Mesenteric fat pad (tissue), 1 donor: ENCODE results near the gene SLC39A10. TPM values are rescaled to one million over a fixed set of nuclear protein-coding genes. Genes with fewer than 3 reads are reported as not detected.
"Not testable (repeated sequence)": the region's sequence is repeated elsewhere in the genome, so short reads cannot be mapped to it uniquely, and the experiment has no call there.

Experiments
- DNase-seq: peaks from one replicate; pipeline ENCODE4 v3.0.0-alpha.2; 2020; ENCODE audit warnings: low spot score
- total RNA-seq: library from RNA; stranded (reverse); fragmentation: NEBNext Ultra II Directional; extraction: Animal tissue kit (Norgen Biotek cat#: 25700); gene quantifications from one replicate; pipeline ENCODE4 v1.2.1, GENCODE V29; 2021
- donor health status: DM: yes; HTN: yes; CAD: no.

SLC39A10 gene
- total RNA-seq, 1 donor from 2014 or later, result 13.2 TPM

DNA sequence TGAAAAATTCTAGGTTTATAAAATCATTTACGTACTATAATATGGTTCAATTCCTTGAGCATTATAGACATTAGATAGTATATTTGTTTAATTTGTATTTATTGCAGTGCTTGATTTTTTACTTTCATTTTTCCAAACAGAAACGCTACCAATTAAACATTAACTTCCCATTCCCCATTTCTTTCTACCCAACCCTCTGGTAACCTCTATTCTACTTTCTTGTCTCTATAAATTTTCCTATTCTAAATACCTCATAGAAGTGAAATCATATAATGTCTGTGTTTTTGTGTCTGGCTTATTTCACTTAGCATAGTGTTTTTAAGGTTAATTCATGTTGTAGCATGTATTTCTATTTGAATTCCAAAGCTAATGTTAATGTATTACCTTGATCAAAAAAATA lies 11.6 kb upstream of the SLC39A10 start:
- DNase-seq, result no peak

DNA sequence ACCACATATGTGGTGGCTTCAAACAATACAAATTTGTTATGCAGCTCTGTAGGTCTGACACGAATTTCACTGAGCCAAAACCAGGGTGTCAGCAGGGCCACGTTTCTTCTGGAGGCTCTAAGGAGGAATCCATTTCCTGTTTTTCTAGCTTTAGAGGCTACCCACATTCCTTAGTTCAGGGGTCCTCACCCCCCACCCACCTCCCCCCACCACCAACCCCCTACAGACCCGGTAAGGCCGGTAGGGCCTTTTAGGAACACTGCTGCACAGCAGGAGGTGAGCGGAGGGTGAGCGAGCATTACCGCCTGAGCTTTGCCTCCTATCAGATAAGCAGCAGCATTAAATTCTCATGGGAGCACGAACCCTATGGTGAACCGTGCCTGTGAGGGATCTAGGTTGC lies 10.6 kb upstream of the SLC39A10 start:
- DNase-seq, result no peak

DNA sequence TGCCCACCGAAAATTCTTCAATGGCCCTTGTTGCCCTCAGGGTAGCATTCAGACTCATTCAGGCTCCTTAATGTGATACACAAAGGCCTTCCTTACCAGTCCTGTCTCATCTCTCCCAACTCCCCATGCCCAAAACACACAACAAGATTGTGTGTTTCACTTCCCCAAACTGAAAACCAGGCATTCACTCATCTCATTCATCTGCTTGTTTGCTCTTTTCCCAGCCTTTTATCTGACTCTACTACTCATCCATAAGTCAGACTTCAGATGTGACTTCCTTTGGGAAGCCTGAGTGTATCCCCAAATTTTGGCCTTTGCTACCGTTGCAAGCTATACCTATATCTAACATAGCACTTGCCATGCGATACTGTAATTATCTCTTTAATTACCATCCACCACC lies 9.7 kb upstream of the SLC39A10 start:
- DNase-seq, result no peak

DNA sequence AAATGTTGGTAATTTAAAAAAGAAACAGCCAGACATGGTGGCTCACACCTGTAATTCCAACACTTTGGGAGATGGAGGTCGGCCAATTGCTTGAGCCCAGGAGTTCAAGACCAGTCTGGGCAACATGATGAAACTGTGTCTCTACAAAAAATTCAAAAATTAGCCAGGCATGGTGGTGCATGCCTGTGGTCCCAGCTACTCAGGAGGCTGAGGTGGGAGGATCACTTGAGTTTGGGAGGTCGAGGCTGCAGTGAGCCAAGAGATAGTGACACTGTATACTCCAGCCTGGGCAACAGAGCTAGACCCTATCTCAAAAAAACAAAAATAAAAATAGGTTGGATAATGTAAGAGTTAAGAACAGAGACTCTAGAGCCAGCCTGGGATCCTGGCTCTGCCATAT lies 8.7 kb upstream of the SLC39A10 start:
- not testable (repeated sequence) for DNase-seq

DNA sequence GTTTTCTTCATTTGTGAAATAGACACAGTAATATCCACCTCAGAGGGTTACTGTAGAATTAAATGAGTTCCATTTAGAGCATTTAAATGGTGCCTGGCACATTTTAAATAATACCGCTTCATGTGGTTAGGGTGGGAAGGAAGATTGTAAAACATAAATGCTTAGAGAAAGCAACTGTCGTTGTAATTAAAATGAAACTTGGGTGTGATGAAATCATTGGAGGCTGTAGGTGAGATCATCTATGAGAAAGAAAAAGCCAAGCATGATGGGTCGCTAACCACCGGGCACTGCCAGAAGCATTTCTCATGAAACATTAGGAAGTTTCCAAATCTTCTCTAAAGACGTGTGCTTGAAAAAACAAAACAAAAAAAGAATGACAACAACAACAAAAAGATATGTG lies 8.2 kb upstream of the SLC39A10 start:
- DNase-seq, result no peak

DNA sequence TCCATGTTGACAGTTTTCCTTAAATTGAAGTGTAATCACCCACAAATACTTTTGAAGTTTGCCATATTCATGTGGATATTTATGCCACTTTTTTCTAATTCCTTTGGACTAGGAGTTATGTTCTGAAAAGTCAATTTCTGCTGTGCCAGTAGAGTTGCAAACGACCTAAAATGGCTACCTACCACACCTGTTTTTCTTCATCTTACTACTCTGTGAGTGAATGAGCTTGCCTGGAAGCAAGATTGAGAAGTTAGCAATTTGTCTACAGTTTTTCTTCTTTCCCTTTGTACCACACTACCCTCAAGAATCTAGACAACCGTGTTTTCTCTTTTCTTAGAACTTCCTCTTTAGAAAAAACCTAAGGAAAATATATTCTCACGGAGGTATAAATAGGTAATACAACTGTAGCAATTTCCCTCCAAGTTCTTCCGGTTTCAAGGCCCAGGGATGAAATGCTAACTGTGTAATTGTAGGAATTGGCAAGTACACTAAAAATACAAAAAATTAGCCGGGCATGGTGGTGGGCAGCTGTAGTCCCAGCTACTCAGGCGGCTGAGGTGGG lies 7.3 kb upstream of the SLC39A10 start:
- DNase-seq, result no peak

DNA sequence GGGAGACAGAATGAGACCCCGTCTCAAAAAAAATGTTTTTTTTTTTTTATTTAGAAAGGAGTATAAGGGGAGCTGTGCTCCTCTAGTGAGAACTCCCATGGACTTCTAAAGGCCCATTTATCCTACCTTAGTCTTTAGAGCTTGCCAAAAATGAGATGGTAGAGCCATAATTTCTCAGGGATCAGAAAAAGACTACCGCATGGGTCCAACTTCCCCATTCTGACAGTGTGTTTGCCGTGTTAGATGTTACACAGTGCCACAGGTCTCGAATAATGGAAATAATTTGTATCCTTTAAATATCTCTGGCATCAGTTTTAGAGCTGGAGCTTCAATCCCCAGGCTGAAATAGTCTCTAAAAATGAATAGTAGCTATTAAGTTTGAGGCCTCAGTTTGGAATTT lies 6.0 kb upstream of the SLC39A10 start:
- DNase-seq, result no peak

DNA sequence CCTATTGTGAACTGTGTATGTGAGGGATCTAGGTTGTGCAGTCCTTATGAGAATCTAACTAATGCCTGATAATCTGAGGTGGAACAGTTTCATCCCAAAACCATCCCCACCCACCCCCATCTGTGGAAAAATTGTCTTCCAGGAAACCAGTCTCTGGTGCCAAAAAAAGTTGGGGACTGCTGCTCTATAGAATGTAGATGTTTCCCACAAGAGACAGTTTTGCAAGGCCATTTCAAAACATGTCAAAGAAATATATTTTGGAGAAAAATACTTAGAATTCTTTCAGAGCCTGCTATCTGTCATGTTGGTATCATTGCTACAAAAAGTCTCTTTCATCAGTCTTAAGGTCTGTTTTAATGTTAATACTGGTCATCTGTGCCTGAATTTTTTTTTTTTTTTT lies 4.1 kb upstream of the SLC39A10 start:
- DNase-seq, result no peak

DNA sequence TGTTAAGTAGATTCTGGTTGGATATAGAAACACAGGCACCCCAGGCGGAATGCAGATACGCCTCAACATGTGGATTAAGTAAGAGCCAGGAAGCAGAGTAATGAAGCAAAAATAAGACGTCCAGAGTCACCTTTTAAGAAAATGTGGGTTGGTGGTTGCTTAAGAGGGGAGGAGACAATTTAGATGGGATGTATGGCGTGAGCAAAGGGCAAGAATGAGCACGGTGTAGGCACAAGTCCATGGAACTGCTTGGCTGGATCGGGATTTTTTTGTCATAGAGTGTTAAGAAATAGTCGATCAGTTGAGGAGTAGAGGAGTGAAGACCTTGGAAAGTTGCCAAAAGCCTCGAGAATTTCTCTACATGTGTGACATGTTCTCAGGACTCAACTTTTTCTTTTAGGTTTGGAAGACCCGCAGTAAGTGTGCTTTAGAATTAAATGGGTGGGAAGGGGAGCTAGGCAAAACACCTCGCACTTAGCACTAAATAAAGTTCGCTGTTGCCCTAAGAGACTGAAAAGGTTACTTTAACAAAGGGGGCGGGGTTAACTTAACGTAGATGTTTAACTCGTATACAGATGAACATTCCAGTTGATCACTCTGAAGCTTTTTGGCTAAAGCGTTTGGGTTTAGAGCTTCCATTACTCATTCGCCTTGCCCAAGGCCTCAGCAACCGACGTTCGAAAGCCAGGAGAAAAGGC lies 716 bp upstream of the SLC39A10 start:
- no peak for DNase-seq

DNA sequence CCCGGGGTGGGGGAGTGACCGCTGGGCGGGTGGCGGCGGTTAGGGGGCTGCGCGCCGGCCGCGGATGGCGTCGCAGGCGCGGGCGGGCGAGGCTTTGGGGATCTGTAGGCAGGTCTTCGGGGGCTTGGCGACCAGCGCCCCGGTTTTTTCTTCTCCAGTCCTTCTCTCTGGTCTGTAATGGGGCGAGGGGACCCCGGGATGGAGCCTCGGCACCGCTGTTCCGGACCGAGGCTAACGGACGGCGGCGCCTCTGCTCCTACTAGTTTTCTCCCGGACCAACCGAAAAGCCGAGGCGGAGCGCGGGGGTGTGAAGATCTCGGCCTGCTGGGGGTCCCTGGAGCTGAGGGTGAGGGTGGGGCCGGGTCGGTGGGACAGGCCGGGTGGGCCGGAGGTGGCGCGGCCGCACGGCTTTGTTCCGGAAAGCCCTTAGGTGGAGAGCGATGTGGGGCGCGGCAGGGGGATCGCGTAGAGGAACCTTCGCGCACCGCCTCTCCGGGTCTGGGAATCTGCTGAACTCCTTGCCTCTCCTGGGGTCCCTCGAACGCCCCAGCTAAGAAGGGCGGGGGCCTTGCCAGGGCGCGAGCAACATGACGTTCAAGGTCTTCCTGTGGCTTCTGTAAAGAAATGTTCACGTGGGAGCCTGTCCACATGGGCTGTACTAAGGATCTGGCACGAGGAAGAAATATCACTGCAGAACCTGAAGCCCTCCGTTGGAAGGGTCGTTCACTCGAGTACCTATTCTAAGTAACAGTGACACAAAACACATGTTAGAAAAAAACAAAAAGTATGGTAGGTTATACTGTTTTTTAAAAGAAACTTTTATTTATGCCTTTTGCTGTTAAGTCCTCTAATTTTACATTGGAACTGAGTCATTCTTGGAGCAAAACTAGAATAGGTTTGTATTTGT lies 861 bp downstream of the SLC39A10 start:
- no peak for DNase-seq

DNA sequence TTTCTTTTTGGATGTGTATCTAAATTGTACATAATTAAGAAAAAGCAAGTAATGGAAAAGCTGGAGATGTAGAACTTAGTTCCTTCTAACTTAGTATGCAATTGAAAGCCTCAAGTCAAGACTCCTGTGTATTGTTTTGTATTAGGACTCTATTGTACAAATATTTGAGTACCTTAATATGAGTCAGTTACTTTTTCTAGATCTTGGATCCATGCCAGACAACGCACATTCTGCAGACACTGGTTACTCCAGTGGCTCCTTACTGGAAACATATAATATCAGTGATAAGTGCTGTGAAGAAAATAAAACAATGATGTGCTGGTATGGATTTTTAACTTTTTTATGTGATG lies 1.5 kb downstream of the SLC39A10 start:
- no peak for DNase-seq

DNA sequence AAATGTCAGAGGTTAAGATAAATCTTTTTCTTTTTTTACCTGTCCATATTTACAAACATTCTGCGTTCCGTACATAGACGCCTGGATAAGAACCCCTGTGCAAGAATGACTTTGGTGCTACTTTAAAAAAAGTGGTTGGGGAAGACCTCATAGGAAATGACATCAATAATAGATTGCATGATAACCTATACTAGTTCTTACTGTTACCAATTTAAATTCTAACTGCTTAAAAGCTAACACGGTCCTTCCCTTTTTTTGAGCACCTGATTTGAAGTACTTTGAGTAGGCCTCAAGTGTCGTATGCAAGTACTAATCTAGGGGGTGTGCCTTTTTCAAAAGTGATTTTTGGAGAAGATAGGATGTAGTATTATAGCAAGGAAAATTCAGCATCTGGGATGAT lies 2.1 kb downstream of the SLC39A10 start:
- no peak for DNase-seq

DNA sequence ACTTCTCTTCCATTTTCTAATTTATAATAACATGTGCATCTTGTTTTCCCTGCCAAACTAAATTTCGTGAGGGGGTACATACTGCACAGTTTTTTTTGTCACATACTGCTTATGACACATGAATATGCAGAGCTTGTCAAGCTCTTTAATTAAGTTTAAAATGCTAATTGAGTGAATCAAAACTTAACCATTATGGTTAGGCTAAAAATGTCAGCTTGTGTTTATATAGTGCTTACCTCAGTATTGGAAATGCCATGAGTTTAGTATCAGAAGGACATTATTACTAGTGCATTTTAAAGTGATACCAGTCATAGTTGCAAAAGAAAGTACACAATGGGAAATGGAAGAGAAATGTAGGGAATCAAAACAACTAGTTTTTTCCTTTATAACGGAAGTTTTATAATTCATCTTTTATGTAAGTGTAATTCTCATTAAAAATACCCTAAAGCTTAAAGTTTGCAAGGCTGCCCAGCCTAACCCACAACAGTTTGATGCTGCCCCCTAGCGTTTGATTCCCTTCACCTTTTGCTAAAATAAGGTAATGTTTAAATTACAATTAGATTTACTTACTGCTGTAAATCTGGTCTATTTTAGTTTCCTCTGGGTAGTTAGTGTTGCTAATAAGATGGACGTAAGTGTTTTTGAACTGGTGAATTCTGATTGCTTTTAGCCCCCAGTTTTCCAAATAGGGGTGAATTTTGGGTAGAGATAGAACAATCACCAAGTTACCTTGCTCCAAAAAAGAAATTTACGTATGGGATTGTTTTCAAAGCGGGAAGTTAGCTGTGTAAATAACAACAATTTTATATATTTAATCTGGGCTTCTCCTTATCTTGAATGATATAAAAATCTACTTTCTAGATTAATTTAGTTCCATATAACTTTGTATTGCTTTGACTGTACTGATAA lies 3.2 kb downstream of the SLC39A10 start:
- no peak for DNase-seq

DNA sequence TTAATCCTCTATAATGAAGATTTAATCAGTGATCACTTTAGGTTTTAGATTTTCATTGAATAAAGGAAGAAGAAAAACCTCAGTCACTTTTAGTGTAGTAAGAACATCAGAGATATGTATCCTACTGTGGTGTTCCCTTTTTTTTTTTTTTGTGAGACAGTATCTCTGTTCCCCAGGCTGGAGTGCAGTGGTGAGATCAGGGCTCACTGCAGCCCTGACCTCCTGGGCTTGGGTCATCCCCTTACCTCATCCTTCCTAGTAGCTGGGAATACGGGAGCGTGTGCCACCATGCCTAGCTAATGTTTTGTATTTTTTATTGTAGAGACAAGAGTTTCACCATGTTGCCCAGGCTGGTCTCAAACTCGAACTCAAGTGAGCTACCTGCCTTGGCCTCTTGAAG lies 5.1 kb downstream of the SLC39A10 start:
- DNase-seq, result no peak

DNA sequence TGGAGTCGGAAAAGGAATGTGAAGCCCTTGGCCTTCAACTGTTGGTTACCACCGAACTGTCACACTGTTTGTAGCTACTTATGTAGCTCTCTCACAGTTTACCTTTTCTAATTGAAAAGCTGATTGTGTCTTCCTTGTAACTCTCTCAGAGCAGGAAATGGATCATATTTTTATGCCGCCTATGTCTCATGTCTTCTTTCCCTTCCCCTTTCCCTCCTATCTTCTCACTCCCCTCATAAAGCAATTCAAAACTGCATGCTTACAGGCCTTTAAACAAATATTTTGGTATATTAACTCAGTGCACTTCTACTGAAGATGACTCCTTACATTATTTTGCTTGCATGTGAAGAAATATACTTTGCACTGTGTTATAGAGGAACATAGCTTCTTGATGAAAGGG lies 6.0 kb downstream of the SLC39A10 start:
- DNase-seq, result no peak

DNA sequence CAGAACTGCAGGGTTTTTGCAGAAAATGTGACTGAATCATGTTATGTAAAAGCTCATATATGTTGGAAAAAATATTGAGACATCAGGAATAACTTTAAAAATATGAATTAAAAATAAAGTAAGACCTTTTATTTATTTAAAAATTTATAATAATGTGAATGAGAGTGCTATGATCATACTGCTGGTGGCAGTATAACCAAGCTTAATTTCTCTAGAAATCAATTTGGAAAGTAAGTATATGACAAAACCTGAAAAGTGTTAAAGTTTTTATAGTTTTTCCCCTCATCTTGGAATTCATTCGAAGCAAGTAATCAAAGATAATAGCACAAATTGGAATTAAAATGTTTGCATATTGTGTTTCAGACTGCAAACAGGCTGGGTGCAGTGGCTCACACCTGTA lies 7.5 kb downstream of the SLC39A10 start:
- DNase-seq, result no peak

DNA sequence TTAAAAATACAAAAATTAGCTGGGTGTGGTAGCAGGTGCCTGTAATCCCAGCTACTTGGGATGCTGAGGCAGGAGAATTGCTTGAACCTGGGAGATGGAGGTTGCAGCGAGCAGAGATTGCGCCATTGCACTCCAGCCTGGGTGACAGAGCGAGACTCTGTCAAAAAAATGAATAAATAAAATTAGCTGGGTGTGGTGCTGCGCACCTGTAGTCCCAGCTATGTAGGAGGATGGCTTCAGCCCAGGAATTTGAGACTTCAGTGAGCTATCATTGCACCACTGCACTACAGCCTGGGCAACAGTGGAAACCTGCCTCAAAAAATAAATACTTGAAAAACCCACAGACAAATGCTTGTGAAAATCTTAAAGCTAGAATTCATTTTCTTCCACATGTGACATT lies 8.1 kb downstream of the SLC39A10 start:
- DNase-seq, result not testable (repeated sequence)

DNA sequence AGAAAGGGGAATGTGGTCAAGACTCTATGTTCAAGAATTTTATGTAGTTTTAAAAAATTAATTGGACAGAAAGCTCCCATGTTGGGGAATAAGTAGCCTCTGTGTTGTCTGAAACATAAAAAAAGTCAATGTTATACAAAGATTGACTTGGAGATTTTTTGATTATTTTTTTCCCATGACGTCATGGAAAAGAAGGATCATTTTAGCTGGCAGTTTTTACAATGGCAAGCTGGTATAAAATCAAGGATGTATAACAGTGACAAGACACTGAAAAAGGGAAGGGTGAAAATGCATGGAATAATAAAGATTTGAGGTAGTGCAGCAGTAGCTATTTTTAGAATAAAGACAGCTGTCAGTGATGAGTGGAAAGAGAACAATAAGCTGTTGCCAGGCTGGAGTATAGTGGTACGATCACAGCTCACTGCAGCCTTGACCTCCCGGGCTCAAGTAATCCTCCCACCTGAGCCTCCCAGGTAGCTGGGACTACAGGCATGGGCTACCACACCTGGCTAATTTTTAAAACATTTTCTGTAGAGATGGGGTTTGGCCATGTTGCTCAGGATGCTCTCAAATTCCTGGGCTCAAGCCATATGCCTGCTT lies 9.2 kb downstream of the SLC39A10 start:
- no peak for DNase-seq

DNA sequence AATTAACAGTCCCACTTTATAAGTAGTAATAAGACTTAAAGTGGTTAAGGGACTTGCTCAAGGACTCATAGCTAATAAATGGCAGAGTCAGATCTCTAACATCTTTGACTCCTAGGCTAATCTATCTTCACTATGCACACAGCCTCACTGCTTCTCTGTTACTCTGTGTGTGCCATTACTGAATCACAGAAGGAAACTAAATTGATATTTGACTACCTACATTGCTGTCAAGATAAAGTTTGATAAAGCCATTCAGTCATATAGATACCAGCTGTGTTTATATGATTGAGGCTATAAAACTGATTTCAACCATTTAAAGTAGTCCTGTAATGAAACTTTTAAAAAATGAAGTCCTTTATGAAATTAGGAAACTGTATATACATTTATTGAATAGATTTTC lies 10.9 kb downstream of the SLC39A10 start:
- DNase-seq, result no peak

DNA sequence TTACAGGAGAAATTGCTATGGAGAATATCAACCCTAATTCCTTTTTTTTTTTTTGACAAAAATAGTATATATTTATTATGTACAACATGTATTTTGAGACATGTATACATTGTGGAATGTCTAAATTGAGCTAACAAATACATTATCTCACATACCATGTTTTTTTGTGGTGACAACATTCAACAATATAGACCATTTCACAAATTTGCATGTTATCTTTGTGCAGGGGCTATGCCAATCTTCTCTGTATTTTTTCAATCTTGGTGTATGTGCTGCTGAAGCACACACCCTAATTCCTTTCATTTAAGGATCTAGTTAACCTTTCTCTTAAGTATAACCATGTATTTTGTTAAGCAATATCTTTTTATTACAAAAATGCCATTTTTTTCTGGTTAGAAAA lies 13.2 kb downstream of the SLC39A10 start:
- no peak for DNase-seq

DNA sequence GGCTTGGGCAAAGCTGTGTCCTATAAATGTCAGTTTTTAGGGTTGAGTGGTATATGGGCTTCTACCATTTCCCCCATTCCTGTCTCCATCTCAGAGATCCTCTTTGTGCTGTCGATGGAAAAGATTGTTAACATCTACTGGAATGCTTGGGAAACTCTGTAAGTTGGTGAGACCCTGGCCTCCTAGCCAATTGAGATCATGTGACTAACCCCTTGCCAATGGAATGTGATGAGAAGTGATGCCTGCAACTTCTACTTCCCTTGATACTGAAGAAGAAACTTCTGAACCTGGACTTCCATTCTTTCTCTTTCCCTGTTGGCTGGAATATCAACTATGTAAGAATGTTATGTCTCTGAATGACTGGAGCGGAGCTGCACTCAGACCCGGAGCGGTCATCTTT lies 14.5 kb downstream of the SLC39A10 start:
- no peak for DNase-seq
